Loucy (cell line): ENCODE measurements around the gene MAX.

Experiments used
- H2AFZ ChIP-seq: fragments of 200-600 bp; sonication (generic); 2 replicates; pipeline ENCODE4 v1.6.0; 2016; ENCODE audit warnings: antibody characterized with exemption, mild to moderate bottlenecking, low read length, moderate library complexity
- H3F3A ChIP-seq: fragments of 200-600 bp; 2 replicates; pipeline ENCODE4 v1.6.0; 2016; ENCODE audit warnings: antibody characterized with exemption, low read depth, mild to moderate bottlenecking
- H3K27me3 ChIP-seq: fragments of 200-600 bp; sonication (generic); 2 replicates; pipeline ENCODE4 v1.6.1; 2014; ENCODE audit warnings: low read length, mild to moderate bottlenecking; ENCODE audit not compliant: insufficient read depth, poor library complexity, severe bottlenecking
- H3K36me3 ChIP-seq: fragments of 200-600 bp; sonication (generic); 2 replicates; pipeline ENCODE4 v1.6.1; 2016; ENCODE audit warnings: low read length; ENCODE audit not compliant: insufficient read depth
- H3K4me1 ChIP-seq: fragments of 200-600 bp; sonication (generic); 2 replicates; pipeline ENCODE4 v1.5.1; 2014; ENCODE audit warnings: low read length, mild to moderate bottlenecking; ENCODE audit not compliant: insufficient read depth, poor library complexity, severe bottlenecking
- H3K4me2 ChIP-seq: fragments of 200-600 bp; sonication (generic); 2 replicates; pipeline ENCODE4 v1.6.0; 2014; ENCODE audit warnings: antibody characterized with exemption, low read length, low read depth, mild to moderate bottlenecking; ENCODE audit not compliant: poor library complexity, severe bottlenecking
- H3K4me3 ChIP-seq: fragments of 200-600 bp; sonication (generic); 2 replicates; pipeline ENCODE4 v1.5.1; 2014; ENCODE audit warnings: low read length, mild to moderate bottlenecking, mixed read lengths; ENCODE audit not compliant: poor library complexity, severe bottlenecking
- H3K79me2 ChIP-seq: fragments of 200-600 bp; sonication (generic); 2 replicates; pipeline ENCODE4 v1.6.1; 2014; ENCODE audit warnings: low read length; ENCODE audit not compliant: insufficient read depth
- H3K9ac ChIP-seq: fragments of 200-600 bp; sonication (generic); 2 replicates; pipeline ENCODE4 v1.6.0; 2014; ENCODE audit warnings: mild to moderate bottlenecking, low read depth, low read length, moderate library complexity; ENCODE audit not compliant: poor library complexity, severe bottlenecking
- H3K9me2 ChIP-seq: fragments of 200-600 bp; sonication (generic); replicated peaks from 2 replicates; pipeline ENCODE4 v1.6.1; 2016; ENCODE audit warnings: low read depth, low read length, mixed read lengths
- H3K9me3 ChIP-seq: fragments of 200-600 bp; sonication (generic); 2 replicates; pipeline ENCODE4 v1.6.1; 2014; ENCODE audit warnings: mild to moderate bottlenecking, antibody characterized with exemption, low read length, low read depth; ENCODE audit not compliant: insufficient read depth
- H4K20me1 ChIP-seq: fragments of 200-600 bp; sonication (generic); 2 replicates; pipeline ENCODE4 v1.6.0; 2014; ENCODE audit warnings: antibody characterized with exemption, low read length, mild to moderate bottlenecking; ENCODE audit not compliant: insufficient read depth, poor library complexity, severe bottlenecking
- EZH2phosphoT487 ChIP-seq: fragments of 200-600 bp; IDR thresholded peaks from 2 replicates; pipeline ENCODE4 v1.6.1; 2018; ENCODE audit warnings: antibody characterized with exemption, mild to moderate bottlenecking, moderate library complexity, borderline replicate concordance
- TF ChIP-seq, protein P1 (sequence below): fragments of 200-600 bp; sonication (generic); conservative IDR thresholded peaks from 2 replicates; pipeline ENCODE4 v1.5.1; 2014; ENCODE audit warnings: mild to moderate bottlenecking, antibody characterized with exemption, low read length

MAX gene

DNA sequence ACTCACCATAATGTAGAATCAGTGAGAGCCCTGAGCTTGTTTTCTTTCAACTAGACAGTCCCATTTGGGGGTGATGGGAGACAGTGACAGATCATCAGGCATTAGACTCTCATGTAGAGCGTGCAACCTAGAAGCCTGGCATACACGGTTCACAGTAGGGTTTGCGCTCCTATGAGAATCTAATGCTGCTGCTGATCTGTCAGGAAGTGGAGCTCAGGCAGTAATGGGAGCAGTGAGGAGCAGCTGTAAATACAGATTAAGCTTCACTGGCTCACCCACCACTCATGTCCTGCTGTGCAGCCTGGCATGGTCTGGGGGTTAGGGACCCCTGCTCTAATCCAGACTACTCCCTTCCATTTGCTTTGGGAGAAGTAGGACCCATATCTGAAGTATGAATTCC is 60.0 kb downstream of the MAX start:
- peaks cover 8% of the 10 kb centered on the region for H3F3A ChIP-seq
- no peak overlapping the region for H2AFZ ChIP-seq
- H3K4me1 ChIP-seq, result peaks cover 38% of the 10 kb centered on the region
- H3K9me3 ChIP-seq, result no peaks in the 10 kb centered on the region
- no peaks in the 10 kb centered on the region for H3K9me2 ChIP-seq
- TF ChIP-seq, protein P1, sequence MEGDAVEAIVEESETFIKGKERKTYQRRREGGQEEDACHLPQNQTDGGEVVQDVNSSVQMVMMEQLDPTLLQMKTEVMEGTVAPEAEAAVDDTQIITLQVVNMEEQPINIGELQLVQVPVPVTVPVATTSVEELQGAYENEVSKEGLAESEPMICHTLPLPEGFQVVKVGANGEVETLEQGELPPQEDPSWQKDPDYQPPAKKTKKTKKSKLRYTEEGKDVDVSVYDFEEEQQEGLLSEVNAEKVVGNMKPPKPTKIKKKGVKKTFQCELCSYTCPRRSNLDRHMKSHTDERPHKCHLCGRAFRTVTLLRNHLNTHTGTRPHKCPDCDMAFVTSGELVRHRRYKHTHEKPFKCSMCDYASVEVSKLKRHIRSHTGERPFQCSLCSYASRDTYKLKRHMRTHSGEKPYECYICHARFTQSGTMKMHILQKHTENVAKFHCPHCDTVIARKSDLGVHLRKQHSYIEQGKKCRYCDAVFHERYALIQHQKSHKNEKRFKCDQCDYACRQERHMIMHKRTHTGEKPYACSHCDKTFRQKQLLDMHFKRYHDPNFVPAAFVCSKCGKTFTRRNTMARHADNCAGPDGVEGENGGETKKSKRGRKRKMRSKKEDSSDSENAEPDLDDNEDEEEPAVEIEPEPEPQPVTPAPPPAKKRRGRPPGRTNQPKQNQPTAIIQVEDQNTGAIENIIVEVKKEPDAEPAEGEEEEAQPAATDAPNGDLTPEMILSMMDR, result no peak
- TF ChIP-seq EZH2phosphoT487, result no peak
- H3K27me3 ChIP-seq, result no peaks in the 10 kb centered on the region
- peak overlapping the region; percentile 52 for H3K9ac ChIP-seq
- no peak overlapping the region for H3K4me3 ChIP-seq
- H3K36me3 ChIP-seq, result peaks cover 29% of the 10 kb centered on the region; the same call in 1 of the 2 replicates
- no peaks in the 10 kb centered on the region for H4K20me1 ChIP-seq
- peak overlapping the region; percentile 39 for H3K4me2 ChIP-seq
- no peaks in the 10 kb centered on the region for H3K79me2 ChIP-seq

DNA sequence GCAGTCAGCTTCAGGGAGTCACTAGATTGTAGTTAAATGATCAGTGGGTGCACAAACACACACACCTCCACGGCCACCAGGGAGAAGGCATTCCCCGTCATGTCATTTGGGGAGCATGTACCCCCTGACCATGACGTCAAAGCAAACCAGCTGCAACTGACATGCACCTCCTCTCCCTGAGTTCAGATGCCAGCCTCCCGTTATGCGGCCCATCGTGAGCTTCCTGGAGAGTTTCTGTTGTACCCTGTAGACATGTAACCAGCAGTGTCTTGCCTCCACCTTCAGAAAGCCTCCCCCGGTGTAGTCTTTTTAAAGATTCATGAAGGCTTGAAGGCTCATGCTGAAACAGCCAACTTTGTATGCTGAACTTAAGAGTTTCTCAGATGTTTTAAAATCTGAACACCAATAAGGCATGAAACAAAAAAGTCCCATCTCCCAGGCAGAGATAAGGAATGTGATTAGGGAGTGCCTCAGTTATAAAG is 60.8 kb downstream of the MAX start:
- Histone ChIP-seq H3K36me3 (peaks cover 21% of the 10 kb centered on the region; the same call in 1 of the 2 replicates), H3K4me3 (no peak overlapping the region)

DNA sequence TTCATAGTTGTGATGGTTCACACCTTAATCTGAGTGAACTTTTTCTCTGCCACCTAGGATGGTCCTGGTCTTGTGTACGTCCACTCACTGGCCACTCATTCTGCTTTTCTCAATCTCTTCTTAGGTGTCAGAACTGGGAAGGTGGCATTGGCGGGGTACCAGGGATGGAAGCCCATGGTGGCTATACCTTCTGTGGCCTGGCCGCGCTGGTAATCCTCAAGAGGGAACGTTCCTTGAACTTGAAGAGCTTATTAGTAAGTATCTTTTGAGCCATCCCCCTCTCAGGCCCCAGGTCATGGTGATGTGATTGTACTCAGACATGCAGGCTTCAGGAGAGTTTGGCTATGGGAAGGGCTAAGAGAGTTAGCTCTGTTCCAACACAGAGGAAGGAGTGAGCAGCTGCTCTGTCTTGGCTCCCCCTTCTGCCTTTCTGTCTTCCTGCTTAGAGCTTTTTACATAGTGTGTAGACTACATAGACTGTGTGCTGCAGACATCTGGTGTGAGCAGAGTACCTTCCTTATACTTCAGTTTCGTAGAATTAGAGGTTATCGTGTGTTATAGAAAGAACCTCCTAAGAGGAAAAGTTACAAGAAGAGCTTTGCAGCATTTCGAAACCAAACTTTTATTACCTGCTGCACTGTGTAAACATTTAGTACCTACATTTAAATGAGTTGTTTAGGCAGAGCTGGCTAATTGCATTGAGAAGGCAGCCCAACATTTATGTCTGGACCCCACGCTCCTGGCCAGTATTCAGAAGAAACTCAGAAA is 61.5 kb downstream of the MAX start:
- H3F3A ChIP-seq, result peaks cover 8% of the 10 kb centered on the region
- no peak overlapping the region for H3K4me2 ChIP-seq
- H2AFZ ChIP-seq, result no peak overlapping the region
- peaks cover 32% of the 10 kb centered on the region for H3K4me1 ChIP-seq
- H3K9me3 ChIP-seq, result no peaks in the 10 kb centered on the region
- H3K79me2 ChIP-seq, result no peaks in the 10 kb centered on the region
- H3K9me2 ChIP-seq, result no peaks in the 10 kb centered on the region
- H3K27me3 ChIP-seq, result no peaks in the 10 kb centered on the region
- no peak overlapping the region for H3K4me3 ChIP-seq
- H3K9ac ChIP-seq, result no peak overlapping the region
- H4K20me1 ChIP-seq, result no peaks in the 10 kb centered on the region
- TF ChIP-seq EZH2phosphoT487, result no peak
- TF ChIP-seq, protein P1, result no peak
- peaks cover 18% of the 10 kb centered on the region; the same call in 1 of the 2 replicates for H3K36me3 ChIP-seq

More for the DNA sequence above, 60.8 kb downstream of the MAX start:
- no peak for TF ChIP-seq EZH2phosphoT487
- TF ChIP-seq, protein P1, result no peak
- Histone ChIP-seq H3K4me2 (no peak overlapping the region), H4K20me1 (no peaks in the 10 kb centered on the region), H3K9me3 (no peaks in the 10 kb centered on the region), H3K79me2 (no peaks in the 10 kb centered on the region), H3K9ac (no peak overlapping the region), H3F3A (peaks cover 8% of the 10 kb centered on the region), H3K4me1 (peaks cover 32% of the 10 kb centered on the region), H3K9me2 (no peaks in the 10 kb centered on the region), H2AFZ (no peak overlapping the region), H3K27me3 (no peaks in the 10 kb centered on the region)
